ENCODE data around the gene PPP1R3G.

- TF ChIP-seq POLR2AphosphoS5 (IDR thresholded peaks at IDR 0.05; ENCODE audit: low read depth, low read length) (no peak), TAF1 (IDR thresholded peaks at IDR 0.05; ENCODE audit: borderline replicate concordance, insufficient read depth, low read length) (no peak), SIN3A (IDR thresholded peaks at IDR 0.05; ENCODE audit: borderline replicate concordance, insufficient read depth, low read length) (no peak)
- TF ChIP-seq, protein P1, sequence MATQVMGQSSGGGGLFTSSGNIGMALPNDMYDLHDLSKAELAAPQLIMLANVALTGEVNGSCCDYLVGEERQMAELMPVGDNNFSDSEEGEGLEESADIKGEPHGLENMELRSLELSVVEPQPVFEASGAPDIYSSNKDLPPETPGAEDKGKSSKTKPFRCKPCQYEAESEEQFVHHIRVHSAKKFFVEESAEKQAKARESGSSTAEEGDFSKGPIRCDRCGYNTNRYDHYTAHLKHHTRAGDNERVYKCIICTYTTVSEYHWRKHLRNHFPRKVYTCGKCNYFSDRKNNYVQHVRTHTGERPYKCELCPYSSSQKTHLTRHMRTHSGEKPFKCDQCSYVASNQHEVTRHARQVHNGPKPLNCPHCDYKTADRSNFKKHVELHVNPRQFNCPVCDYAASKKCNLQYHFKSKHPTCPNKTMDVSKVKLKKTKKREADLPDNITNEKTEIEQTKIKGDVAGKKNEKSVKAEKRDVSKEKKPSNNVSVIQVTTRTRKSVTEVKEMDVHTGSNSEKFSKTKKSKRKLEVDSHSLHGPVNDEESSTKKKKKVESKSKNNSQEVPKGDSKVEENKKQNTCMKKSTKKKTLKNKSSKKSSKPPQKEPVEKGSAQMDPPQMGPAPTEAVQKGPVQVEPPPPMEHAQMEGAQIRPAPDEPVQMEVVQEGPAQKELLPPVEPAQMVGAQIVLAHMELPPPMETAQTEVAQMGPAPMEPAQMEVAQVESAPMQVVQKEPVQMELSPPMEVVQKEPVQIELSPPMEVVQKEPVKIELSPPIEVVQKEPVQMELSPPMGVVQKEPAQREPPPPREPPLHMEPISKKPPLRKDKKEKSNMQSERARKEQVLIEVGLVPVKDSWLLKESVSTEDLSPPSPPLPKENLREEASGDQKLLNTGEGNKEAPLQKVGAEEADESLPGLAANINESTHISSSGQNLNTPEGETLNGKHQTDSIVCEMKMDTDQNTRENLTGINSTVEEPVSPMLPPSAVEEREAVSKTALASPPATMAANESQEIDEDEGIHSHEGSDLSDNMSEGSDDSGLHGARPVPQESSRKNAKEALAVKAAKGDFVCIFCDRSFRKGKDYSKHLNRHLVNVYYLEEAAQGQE (IDR thresholded peaks at IDR 0.05; ENCODE audit: insufficient read depth in 1 of 2, low read depth in 2 of 2, low read length in 2 of 2) = no peak
Measured at GRCh38 chr6:5128351-5128750, 43.2 kb downstream of the PPP1R3G start.

Measured in PFSK-1 (cell line).